ENCODE results near the gene IFIT2.
A peak's percentile ranks its signal among the peaks of the same experiment; 100 is the strongest.
"Not testable (repeated sequence)": the region's sequence is repeated elsewhere in the genome, so short reads cannot be mapped to it uniquely, and the experiment has no call there.

IFIT2 gene

DNA sequence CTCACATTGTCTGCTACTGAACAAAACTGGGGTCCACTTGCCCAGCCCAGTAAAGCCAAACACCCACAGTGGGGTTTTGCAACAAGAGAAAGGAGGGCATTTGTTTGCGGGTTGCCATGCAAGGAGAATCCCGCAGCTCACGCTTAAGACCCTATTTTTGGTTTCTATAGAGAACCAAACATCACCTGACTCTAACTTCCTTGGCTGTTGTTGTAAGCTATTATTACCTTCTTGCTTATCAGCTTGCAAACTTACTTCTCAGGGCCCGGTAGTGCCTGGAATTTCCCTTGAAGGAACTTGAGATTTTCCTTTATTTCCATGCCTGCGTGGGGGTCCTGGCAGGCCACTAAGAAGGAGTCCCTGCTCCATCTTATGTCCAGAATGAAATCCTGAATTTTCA lies 46.6 kb downstream of the IFIT2 start:
- FAIRE-seq (no peak), DNase-seq (ENCODE audit: insufficient read length, low spot score) (no peak)
- no peak for TF ChIP-seq POLR2A (IDR thresholded peaks at IDR 0.05; ENCODE audit: low read depth, low read length)

DNA sequence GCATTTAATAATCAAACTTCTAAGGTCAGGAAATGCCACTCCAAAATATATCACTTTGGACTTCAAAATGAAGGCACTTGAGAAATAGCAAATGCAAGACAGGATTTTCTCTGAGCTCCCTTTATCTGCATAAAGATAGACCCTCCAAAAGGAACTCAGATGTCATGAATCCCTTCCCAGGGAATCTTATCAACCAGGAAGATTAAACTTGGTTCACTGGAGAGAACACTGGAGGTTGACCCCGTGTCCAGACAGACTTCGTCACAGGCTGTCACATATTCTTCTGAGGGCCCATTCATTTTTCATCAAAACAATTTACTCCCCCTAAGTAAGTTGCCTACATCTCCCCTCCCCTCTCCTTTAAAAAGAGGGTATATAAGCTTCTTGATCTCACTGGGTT lies 47.1 kb downstream of the IFIT2 start:
- no peak for FAIRE-seq
- TF ChIP-seq POLR2A (IDR thresholded peaks at IDR 0.05; ENCODE audit: low read depth, low read length) = no peak
- DNase-seq (ENCODE audit: insufficient read length, low spot score) = no peak

- DNase-seq (ENCODE audit: insufficient read length, low spot score); FAIRE-seq: not testable (repeated sequence)
These were observed 48.9 kb downstream of the IFIT2 start for GRCh38 chr10:89350631-89351315.

- DNase-seq (ENCODE audit: insufficient read length, low spot score) = no peak
- no peak for FAIRE-seq
- no peak for TF ChIP-seq POLR2A (IDR thresholded peaks at IDR 0.05; ENCODE audit: low read depth, low read length)
These were observed 49.5 kb downstream of the IFIT2 start for GRCh38 chr10:89351412-89351779.

- TF ChIP-seq POLR2A (IDR thresholded peaks at IDR 0.05; ENCODE audit: low read depth, low read length) = no peak
- FAIRE-seq (peak; percentile 99), DNase-seq (ENCODE audit: insufficient read length, low spot score) (peak; percentile 41)
These were observed 50.1 kb downstream of the IFIT2 start for GRCh38 chr10:89351780-89352597.

DNA sequence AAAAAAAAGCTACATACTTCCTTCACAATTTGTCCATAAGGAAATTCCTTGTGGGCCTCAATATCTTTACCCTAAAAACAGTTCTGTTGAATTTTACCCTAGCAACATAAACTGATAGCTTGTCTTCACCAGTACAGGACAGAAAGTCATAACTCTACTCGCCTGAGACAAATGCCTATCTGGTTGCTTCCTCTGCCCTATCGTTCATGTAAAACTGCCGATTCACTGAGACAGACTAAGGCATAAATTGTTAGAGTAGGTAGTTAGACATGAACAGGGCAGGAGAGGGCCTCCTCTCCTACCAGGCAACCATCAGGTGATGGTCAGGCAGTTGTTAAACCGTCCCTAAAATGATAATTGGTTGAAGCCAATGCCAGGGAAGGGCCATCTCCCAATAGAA lies 51.0 kb downstream of the IFIT2 start:
- no peak for TF ChIP-seq POLR2A (IDR thresholded peaks at IDR 0.05; ENCODE audit: low read depth, low read length)
- FAIRE-seq = peak; percentile 15

DNA sequence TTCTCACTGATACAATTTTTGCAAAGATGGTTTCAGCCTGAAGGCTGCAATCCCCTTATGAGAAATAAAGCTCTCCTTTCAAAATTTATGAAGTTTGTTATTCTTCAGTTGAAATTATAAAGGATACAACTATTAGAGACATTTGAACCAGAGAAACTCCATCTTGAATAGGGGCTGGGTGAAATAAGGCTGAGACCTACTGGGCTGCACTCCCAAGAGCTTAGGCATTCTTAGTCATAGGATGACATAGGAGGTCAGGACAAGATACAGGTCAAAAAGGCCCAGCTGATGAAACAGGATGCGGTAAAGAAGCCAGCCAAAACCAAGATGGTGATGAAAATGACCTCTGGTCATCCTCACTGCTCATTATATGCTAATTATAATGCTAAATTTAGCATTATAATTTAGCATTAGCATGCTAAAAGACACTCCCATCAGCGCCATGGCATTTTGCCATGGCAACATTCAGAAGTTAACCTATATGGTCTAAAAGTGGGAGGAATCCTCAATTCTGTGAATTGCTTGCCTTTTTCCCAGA lies 53.6 kb downstream of the IFIT2 start:
- no peak for TF ChIP-seq POLR2A (IDR thresholded peaks at IDR 0.05; ENCODE audit: low read depth, low read length)
- FAIRE-seq (peak; percentile 58), DNase-seq (ENCODE audit: insufficient read length, low spot score) (no peak)

More for the DNA sequence above, 51.0 kb downstream of the IFIT2 start:
- no peak for DNase-seq (ENCODE audit: insufficient read length, low spot score)

DNA sequence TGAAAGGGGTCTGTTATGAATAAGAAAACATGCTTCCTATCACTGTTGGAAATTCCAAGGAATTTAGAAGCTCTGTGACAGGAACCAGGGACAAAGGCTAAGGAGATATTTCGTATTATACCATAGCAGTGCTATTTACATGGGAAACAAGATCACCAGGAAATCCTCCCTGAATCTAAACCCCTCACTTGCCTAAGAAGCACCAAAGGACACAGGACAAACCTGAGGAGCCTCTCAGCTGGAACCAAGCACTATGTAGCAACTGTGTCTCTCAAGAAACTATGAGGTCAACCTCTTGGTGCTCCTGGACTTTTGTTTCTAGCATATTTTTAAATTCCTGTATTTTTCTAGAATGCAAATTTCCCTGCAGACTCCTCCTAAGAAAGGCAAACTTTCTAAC lies 55.2 kb downstream of the IFIT2 start:
- TF ChIP-seq POLR2A (IDR thresholded peaks at IDR 0.05; ENCODE audit: low read depth, low read length) = no peak
- DNase-seq (ENCODE audit: insufficient read length, low spot score) (no peak), FAIRE-seq (no peak)

GRCh38 chr10:89357975-89358374 lies 56.1 kb downstream of the IFIT2 start:
- TF ChIP-seq POLR2A (IDR thresholded peaks at IDR 0.05; ENCODE audit: low read depth, low read length) = no peak
- no peak for DNase-seq (ENCODE audit: insufficient read length, low spot score)
- no peak for FAIRE-seq

Measured in H54 (cell line).